Skeletal muscle satellite cell (primary cell): ENCODE data around the gene MLH1.
"Not testable (repeated sequence)": the region's sequence is repeated elsewhere in the genome, so short reads cannot be mapped to it uniquely, and the experiment has no call there.

Experiments used
- H3K27me3 ChIP-seq: 2 replicates; pipeline ENCODE4 v1.7.0; 2013; ENCODE audit warnings: low read length; ENCODE audit not compliant: control insufficient read depth, insufficient read depth
- H3K36me3 ChIP-seq: 2 replicates; pipeline ENCODE4 v1.7.0; 2013; ENCODE audit warnings: mild to moderate bottlenecking, control low read depth, low read length; ENCODE audit not compliant: insufficient read depth
- H3K4me1 ChIP-seq: 2 replicates; pipeline ENCODE4 v1.7.0; 2013; ENCODE audit warnings: low read length; ENCODE audit not compliant: control insufficient read depth, insufficient read depth
- H3K4me2 ChIP-seq: 2 replicates; pipeline ENCODE4 v1.7.0; 2013; ENCODE audit warnings: mild to moderate bottlenecking, low read length
- H3K4me3 ChIP-seq: 2 replicates; pipeline ENCODE4 v1.7.0; 2013; ENCODE audit warnings: low read length
- H3K9ac ChIP-seq: 2 replicates; pipeline ENCODE4 v1.7.0; 2013; ENCODE audit warnings: mild to moderate bottlenecking, low read depth, low read length, moderate library complexity
- H3K9me3 ChIP-seq: replicated peaks from 2 replicates; pipeline ENCODE4 v1.7.0; 2013; ENCODE audit warnings: mild to moderate bottlenecking, control low read depth, low read length

The MLH1 gene

GRCh38 chr3:36959821-36960220, 33.5 kb upstream of the MLH1 start:
- no peaks in the 10 kb centered on the region for H3K9me3 ChIP-seq
- peaks cover 10% of the 10 kb centered on the region for H3K4me1 ChIP-seq
- H3K27me3 ChIP-seq: peaks cover 6% of the 10 kb centered on the region
- no peak overlapping the region for H3K4me2 ChIP-seq
- H3K36me3 ChIP-seq: no peaks in the 10 kb centered on the region
- no peak overlapping the region for H3K4me3 ChIP-seq
- H3K9ac ChIP-seq: no peak overlapping the region

- Histone ChIP-seq H3K36me3 (no peaks in the 10 kb centered on the region), H3K9ac (no peak overlapping the region), H3K4me3 (no peak overlapping the region), H3K4me1 (peaks cover 10% of the 10 kb centered on the region), H3K4me2 (no peak overlapping the region), H3K27me3 (peaks cover under 1% of the 10 kb centered on the region), H3K9me3 (no peaks in the 10 kb centered on the region)
Observed at GRCh38 chr3:36960502-36960901, 32.8 kb upstream of the MLH1 start.

GRCh38 chr3:36963008-36963407, 30.3 kb upstream of the MLH1 start:
- not testable (repeated sequence) for H3K4me3 ChIP-seq, H3K4me1 ChIP-seq, H3K9ac ChIP-seq, H3K36me3 ChIP-seq, H3K4me2 ChIP-seq, H3K9me3 ChIP-seq, H3K27me3 ChIP-seq

GRCh38 chr3:36964331-36964730, 29.0 kb upstream of the MLH1 start:
- Histone ChIP-seq H3K9me3 (no peaks in the 10 kb centered on the region), H3K4me1 (no peaks in the 10 kb centered on the region), H3K27me3 (no peaks in the 10 kb centered on the region), H3K9ac (no peak overlapping the region), H3K36me3 (no peaks in the 10 kb centered on the region), H3K4me2 (no peak overlapping the region), H3K4me3 (no peak overlapping the region)

DNA sequence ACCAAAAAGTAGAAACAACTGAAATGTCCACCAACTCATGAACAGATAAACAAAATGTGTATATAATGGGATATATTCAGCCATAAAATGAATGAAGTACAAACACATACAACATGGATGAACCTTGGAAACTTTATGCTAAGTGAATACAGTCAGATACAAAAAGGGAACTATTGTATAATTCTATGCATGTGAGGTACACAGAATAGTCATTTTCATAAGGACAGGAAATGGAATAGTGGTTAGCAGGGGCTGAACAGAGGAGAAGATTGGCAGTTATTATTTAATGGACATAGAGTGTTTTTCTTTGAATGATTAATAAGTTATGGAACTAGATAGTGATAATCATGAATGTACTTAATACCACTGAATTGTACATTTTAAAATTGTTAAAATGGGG, 28.5 kb upstream of the MLH1 start:
- Histone ChIP-seq H3K4me2 (no peak overlapping the region), H3K9ac (no peak overlapping the region), H3K4me3 (no peak overlapping the region), H3K27me3 (no peaks in the 10 kb centered on the region), H3K9me3 (no peaks in the 10 kb centered on the region), H3K36me3 (no peaks in the 10 kb centered on the region), H3K4me1 (peaks cover 2% of the 10 kb centered on the region)

DNA sequence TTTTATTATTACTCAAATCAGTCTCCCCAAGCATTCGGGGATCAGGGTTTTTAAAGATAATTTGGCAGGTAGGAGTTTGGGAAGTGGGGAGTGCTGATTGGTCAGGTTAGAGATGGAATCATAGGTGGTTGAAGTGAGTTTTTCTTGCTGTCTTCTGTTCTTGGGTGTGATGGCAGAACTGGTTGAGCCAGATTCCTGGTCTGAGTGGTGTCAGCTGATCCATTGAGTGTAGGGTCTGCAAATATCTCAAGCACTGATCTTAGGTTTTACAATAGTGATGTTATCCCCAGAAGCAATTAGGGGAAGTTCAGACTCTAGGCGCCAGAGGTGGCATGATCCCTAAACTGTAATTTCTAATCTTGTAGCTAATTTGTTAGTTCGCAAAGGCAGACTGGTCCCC, 27.9 kb upstream of the MLH1 start:
- Histone ChIP-seq H3K27me3 (no peaks in the 10 kb centered on the region), H3K4me2 (no peak overlapping the region), H3K4me1 (peaks cover 8% of the 10 kb centered on the region), H3K9me3 (no peaks in the 10 kb centered on the region), H3K36me3 (no peaks in the 10 kb centered on the region), H3K4me3 (no peak overlapping the region), H3K9ac (no peak overlapping the region)

DNA sequence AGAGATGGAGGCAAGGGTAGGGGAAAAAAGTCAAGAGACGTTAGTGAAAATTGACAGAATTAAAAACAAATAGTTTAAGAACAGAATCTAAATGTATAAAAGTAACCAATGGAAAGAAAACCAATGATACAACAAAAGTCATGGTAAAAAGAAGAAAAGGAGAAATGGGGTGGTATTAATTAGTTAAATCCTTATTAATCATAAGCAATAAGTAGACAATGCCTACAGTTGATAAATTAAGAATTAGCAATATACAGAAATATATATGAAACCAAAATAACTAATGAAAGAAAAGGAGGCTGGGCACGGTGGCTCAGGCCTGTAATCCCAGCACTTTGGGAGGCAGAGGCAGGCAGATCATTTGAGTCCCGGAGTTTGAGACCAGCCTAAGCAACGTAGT, 24.2 kb upstream of the MLH1 start:
- Histone ChIP-seq H3K4me3 (no peak overlapping the region), H3K4me2 (no peak overlapping the region), H3K36me3 (no peaks in the 10 kb centered on the region), H3K27me3 (no peaks in the 10 kb centered on the region), H3K9ac (no peak overlapping the region), H3K9me3 (no peaks in the 10 kb centered on the region), H3K4me1 (peaks cover 8% of the 10 kb centered on the region)

- H3K36me3 ChIP-seq: no peaks in the 10 kb centered on the region
- no peak overlapping the region for H3K4me3 ChIP-seq
- H3K4me1 ChIP-seq: peaks cover 8% of the 10 kb centered on the region
- no peak overlapping the region for H3K9ac ChIP-seq
- H3K9me3 ChIP-seq: no peaks in the 10 kb centered on the region
- no peaks in the 10 kb centered on the region for H3K27me3 ChIP-seq
- H3K4me2 ChIP-seq: no peak overlapping the region
Observed at GRCh38 chr3:36969540-36970432, 23.5 kb upstream of the MLH1 start.

- H3K9me3 ChIP-seq: no peaks in the 10 kb centered on the region
- H3K4me3 ChIP-seq: no peak overlapping the region
- no peak overlapping the region for H3K4me2 ChIP-seq
Observed at GRCh38 chr3:36972163-36972562, 21.2 kb upstream of the MLH1 start.

GRCh38 chr3:36973139-36973538, 20.2 kb upstream of the MLH1 start:
- Histone ChIP-seq H3K9ac (no peak overlapping the region), H3K27me3 (no peaks in the 10 kb centered on the region), H3K36me3 (no peaks in the 10 kb centered on the region), H3K4me3 (no peak overlapping the region), H3K4me2 (no peak overlapping the region), H3K9me3 (no peaks in the 10 kb centered on the region), H3K4me1 (peaks cover 8% of the 10 kb centered on the region)

More at GRCh38 chr3:36972163-36972562, 21.2 kb upstream of the MLH1 start:
- no peaks in the 10 kb centered on the region for H3K36me3 ChIP-seq
- H3K4me1 ChIP-seq: peaks cover 8% of the 10 kb centered on the region
- H3K27me3 ChIP-seq: no peaks in the 10 kb centered on the region
- H3K9ac ChIP-seq: no peak overlapping the region

DNA sequence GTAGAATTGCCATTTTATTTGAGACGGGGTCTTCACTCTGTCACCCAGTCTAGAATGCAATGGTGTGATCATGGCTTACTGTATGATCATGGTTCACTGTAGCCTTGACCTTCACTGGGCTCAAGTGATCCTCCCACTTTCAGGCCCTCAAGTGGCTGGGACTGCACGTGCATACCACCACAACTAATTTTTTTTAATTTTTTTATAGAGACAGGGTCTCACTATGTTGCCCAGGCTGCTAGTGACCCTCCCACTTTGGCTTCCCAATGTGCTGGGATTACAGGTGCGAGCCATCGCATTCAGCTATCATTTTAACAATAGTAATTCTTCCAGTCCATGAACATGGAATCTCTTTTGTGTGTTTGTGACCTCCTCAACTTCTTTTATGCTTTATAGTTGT, 12.3 kb upstream of the MLH1 start:
- H3K36me3 ChIP-seq: peaks cover 30% of the 10 kb centered on the region
- no peak overlapping the region for H3K9ac ChIP-seq

DNA sequence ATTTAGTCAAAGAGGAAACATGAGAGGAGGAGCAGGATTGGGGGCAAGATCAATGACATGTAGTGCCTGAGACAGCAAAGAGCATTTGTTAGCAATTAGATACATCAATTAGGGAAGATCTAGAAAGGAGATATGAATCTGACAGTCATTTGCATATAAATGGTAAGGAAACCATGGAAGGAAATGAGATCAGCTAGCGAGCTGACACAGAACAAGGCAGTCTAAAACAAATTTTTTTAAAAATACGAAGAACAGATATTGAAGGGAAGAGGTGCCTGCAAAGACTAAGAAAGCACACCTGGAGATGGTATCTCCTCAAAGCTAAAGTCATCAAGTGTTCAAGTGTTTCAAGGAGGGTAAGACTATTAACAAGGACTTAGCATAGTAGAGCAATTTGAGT, 5.0 kb upstream of the MLH1 start:
- Histone ChIP-seq H3K9me3 (no peaks in the 10 kb centered on the region), H3K36me3 (peaks cover 38% of the 10 kb centered on the region), H3K4me1 (peaks cover 29% of the 10 kb centered on the region), H3K27me3 (no peaks in the 10 kb centered on the region), H3K4me2 (no peak overlapping the region), H3K4me3 (no peak overlapping the region), H3K9ac (no peak overlapping the region)

More for the DNA sequence above, 12.3 kb upstream of the MLH1 start:
- H3K4me1 ChIP-seq: no peaks in the 10 kb centered on the region
- no peak overlapping the region for H3K4me2 ChIP-seq
- no peaks in the 10 kb centered on the region for H3K9me3 ChIP-seq
- no peaks in the 10 kb centered on the region for H3K27me3 ChIP-seq
- no peak overlapping the region for H3K4me3 ChIP-seq
